ENCODE measurements around the gene ARHGEF10L. TPM values are rescaled to one million over a fixed set of nuclear protein-coding genes. Genes with fewer than 3 reads are reported as not detected.

The ARHGEF10L gene
- total RNA-seq, 1 experiment from 2014 or later, result 19.6 TPM

DNA sequence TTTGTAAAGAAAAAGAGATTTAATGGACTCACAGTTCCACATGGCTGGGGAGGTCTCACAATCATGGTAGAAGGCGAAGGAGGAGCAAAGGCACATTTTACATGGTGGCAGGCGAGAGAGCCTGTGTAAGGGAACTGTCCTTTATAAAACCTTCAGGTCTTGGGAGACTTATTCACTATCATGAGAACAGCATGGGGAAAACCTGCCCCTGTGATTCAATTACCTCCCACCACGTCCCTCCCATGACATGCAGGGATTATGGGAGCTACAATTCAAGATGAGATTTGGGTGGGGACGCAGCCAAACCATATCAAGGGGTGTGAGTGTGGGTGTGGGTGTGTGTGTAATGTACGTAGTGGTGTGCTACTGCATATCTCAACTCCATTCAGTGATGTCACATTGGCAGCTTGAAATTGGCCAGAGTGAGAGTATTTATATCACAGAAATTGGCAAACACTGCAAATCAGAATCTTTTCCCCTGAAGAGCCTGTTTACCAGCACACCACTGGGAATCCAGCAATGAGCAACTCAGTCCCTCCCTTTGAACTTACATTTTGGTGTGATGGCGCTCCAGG lies 5.4 kb downstream of the ARHGEF10L start:
- DNase-seq (ENCODE audit: low spot score), result no peak
- in situ Hi-C loops (cut with HindIII; ENCODE audit: low sequenced_read_pairs), result loop anchor here (5.0 kb wide), 1 partner anchor 57 kb away; no protein-coding TSS in a partner anchor

- no peak for DNase-seq (ENCODE audit: low spot score)
- in situ Hi-C loops (cut with HindIII; ENCODE audit: low sequenced_read_pairs), result loop anchor here (5.0 kb wide), 1 partner anchor 57 kb away; no protein-coding TSS in a partner anchor
Observed at GRCh38 chr1:17545356-17545755, 5.9 kb downstream of the ARHGEF10L start.

DNA sequence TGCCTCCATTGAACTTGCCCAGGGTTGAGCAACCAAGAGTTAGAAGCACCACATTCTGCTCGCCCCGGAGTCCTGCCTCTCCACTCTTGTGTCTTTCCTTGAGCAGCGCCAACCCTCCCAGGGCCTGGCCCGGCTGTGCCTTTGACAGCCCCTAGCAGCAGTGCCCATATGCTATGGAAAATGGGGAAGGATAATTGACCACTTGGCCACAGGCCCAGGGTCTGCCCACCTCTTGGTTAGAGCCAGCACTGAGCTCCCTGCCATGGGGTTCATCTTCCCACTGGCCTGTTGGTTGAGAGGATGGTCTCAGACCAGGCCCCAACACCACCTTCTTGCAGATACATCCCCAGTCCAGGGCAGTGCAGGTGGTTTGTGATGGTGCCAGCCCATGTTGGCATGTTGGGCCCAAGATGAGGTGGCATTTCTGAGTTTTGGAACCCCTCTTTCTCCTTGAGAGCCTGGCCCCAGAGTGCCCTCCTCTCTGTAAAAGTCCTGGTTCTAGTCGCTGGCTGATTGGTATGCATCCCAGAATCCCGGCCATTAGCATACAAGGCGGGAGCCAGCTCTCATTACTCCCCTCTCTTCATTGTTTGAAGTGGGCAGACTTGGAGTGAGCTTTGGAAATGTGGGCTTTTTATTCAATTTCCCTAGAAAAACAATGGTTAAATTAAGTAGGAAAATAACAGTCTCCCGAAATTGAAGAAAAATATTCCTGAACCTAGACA lies 7.6 kb downstream of the ARHGEF10L start:
- in situ Hi-C loops (cut with HindIII; ENCODE audit: low sequenced_read_pairs), result loop anchor here (5.0 kb wide), 1 partner anchor 55 kb away; no protein-coding TSS in a partner anchor
- DNase-seq (ENCODE audit: low spot score), result no peak

DNA sequence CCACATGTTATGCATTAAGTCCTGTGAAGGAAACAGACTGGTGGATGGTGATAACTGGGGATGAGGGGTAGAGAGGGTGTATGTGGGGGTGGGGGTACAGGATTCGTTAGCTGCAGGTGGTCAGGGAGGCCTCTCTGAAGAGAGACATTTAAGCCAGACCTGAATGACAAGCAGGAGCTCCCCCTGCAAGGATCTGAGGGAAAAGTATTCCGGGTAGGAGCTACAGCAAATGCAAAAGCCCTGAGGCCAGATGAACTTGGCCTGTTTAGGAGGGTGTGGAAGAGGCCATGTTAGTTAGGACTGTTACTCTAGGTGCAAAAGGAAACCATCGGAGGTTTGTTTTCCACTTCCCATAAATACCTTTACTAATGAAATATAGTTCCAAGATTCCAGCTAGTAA lies 9.9 kb downstream of the ARHGEF10L start:
- DNase-seq (ENCODE audit: low spot score), result no peak

DNA sequence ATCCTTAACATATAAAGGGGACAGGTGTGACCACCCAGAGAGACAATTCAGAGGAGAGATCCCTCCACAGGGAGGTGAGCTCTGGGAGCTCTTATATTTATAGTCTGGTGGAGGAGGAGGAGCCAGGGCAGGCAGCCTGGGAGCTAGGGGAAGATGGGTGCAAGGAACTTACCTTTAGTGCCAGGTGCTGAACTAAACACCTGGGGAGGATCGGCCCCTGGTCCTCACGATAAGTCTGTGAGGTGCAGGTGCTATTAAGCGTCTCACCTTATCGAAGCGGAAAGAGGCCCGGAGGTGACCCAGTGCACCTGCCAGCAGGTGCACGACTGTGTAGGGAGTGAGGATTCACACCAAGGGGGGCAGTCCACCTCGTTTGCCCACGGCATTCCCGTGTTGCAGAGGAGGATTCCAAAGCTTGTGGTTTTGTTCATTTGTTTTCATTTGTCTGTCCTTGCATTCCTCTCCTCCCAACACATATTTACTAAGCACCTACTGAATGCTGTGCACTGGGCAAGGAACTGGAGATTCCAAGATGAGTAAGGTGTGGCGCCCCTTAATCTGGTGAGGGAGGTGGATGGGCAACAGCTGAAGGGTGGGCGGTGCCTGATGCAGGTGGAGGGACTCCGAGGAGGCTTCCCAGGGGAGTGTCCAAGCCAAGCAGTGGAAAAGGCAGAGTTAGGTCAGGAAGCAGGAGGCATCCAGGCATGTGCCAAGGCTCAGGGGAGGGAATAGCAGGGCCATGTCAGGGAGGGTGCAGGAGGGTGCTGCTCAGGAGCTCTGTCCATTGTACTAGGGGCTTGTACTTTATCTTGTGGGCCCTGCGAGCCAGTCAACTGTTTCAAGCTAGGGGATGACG lies 11.5 kb downstream of the ARHGEF10L start:
- DNase-seq (ENCODE audit: low spot score), result no peak
- in situ Hi-C loops (cut with HindIII; ENCODE audit: low sequenced_read_pairs), result no loop called here

More for the DNA sequence above, 9.9 kb downstream of the ARHGEF10L start:
- in situ Hi-C loops (cut with HindIII; ENCODE audit: low sequenced_read_pairs), result loop anchor here (5.0 kb wide), 1 partner anchor 53 kb away; no protein-coding TSS in a partner anchor

- DNase-seq (ENCODE audit: low spot score), result peak; percentile 95
- in situ Hi-C loops (cut with HindIII; ENCODE audit: low sequenced_read_pairs), result no loop called here
Observed at GRCh38 chr1:17551755-17552234, 12.3 kb downstream of the ARHGEF10L start.

DNA sequence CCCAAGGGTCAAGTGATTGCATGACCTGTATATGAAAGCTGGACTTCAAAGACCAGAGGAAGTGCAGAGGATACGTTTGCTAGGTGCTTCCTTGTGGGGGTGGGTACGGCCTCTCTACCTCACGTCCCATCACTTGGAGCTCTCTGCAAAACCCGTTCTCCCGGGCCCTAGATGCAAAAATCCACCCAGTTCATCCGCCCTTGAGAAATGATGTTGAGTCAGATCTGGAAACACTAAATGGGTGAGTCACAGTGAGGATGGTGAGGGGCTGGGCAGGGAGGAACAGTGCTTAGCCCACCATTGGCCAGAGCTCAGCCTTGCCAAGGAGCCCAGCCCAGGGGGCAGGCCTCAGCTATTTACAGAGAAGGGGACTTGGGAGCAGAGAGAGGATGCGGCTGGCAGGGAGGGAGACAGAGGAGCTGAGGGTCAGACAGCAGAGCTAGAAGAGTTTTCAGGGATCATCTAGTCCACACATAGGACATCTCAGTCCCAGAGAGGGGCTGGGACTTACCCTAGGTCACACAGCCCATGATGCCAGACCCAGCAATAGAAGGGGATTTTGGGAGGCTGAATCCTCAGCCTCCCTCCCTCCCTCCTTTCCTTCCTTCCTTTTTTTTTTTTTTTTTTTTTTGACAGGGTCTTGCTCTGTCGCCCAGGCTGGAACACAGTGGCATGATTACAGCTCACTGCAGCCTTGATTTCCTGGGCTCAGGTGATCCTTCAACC lies 14.6 kb downstream of the ARHGEF10L start:
- DNase-seq (ENCODE audit: low spot score), result no peak
- in situ Hi-C loops (cut with HindIII; ENCODE audit: low sequenced_read_pairs), result no loop called here

- in situ Hi-C loops (cut with HindIII; ENCODE audit: low sequenced_read_pairs), result no loop called here
- no peak for DNase-seq (ENCODE audit: low spot score)
Observed at GRCh38 chr1:17554954-17555353, 15.5 kb downstream of the ARHGEF10L start.

- in situ Hi-C loops (cut with HindIII; ENCODE audit: low sequenced_read_pairs), result no loop called here
- no peak for DNase-seq (ENCODE audit: low spot score)
Observed at GRCh38 chr1:17557986-17558385, 18.5 kb downstream of the ARHGEF10L start.

DNA sequence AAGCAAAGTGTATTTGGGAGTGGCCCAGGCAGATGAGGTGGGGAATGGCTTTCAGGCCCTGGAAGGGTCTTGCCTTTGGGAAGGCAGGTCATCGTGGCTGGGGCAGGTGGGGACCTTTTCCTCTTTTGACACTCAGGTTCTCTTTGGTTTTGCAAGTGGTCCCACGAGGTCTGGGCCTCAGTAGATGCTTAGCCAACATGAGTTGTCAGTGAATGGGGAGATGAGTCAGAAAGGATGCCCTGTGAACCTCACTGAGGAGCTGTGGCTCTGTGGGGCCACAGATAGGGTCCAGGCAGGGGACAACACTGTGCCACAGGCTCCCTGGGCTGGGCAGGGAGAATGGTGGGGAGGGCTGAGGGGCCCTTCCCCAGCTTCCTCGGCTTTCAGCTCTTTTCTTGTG lies 19.0 kb downstream of the ARHGEF10L start:
- no peak for DNase-seq (ENCODE audit: low spot score)
- in situ Hi-C loops (cut with HindIII; ENCODE audit: low sequenced_read_pairs), result no loop called here

GRCh38 chr1:17558954-17559614 lies 19.6 kb downstream of the ARHGEF10L start:
- in situ Hi-C loops (cut with HindIII; ENCODE audit: low sequenced_read_pairs), result no loop called here
- no peak for DNase-seq (ENCODE audit: low spot score)

GRCh38 chr1:17559615-17560419 lies 20.3 kb downstream of the ARHGEF10L start:
- in situ Hi-C loops (cut with HindIII; ENCODE audit: low sequenced_read_pairs), result no loop called here
- no peak for DNase-seq (ENCODE audit: low spot score)

DNA sequence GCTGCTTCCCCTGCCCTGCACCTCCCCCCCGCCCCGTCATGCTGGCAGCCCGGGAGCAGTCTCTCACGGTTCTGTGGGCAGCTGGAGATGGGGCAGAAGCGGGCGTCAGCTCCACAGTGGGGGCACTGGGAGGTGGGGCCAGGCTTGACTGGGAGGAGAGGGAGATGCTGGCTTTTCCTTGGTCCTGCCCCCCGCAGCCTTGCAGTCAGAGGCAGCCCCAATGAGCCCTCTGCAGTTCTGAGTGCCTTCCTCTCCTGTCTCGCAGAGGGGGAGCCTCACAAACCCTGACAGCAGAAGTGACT lies 21.7 kb downstream of the ARHGEF10L start:
- in situ Hi-C loops (cut with HindIII; ENCODE audit: low sequenced_read_pairs), result no loop called here
- DNase-seq (ENCODE audit: low spot score), result no peak

DNA sequence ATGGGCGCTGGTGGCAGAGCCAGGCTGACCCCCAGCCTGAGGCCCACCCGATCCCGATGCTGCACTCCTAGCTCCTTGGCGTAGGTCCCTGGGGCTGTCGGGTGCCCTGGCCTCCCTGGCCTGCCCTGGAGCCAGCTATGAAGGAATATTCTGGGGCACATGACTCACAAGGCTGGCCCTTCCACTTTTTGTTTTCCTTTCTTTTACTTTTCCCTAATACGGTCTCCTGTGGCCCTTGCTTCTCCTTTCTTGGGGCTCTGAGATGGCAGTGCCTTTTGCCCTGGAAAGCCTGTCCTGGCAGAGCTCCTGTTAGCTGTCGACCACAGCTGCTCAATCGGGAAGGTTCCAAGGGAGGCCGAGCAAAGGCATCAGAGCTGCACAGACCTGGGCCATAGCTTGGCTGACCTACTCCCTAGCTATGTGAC lies 22.1 kb downstream of the ARHGEF10L start:
- in situ Hi-C loops (cut with HindIII; ENCODE audit: low sequenced_read_pairs), result no loop called here
- DNase-seq (ENCODE audit: low spot score), result peak; percentile 80

- DNase-seq (ENCODE audit: low spot score), result no peak
- in situ Hi-C loops (cut with HindIII; ENCODE audit: low sequenced_read_pairs), result no loop called here
Observed at GRCh38 chr1:17562375-17562774, 22.9 kb downstream of the ARHGEF10L start.

GRCh38 chr1:17563494-17564281 lies 24.2 kb downstream of the ARHGEF10L start:
- peak; percentile 67 for DNase-seq (ENCODE audit: low spot score)
- in situ Hi-C loops (cut with HindIII; ENCODE audit: low sequenced_read_pairs), result no loop called here
